Smooth muscle cell (in vitro differentiated cells): ENCODE results near the gene SELENON. TPM values are rescaled to one million over a fixed set of nuclear protein-coding genes. Genes with fewer than 3 reads are reported as not detected.

Source experiments
- DNase-seq: peaks from one replicate; lab custom pipeline; 2025; ENCODE audit not compliant: unreplicated experiment; lab: John Stamatoyannopoulos, UW
- H2AFZ ChIP-seq: fragments of 200-600 bp; sonication (generic); 2 replicates; pipeline ENCODE4 v1.6.0; 2016; ENCODE audit warnings: antibody characterized with exemption, low read depth, mild to moderate bottlenecking
- H3F3A ChIP-seq: fragments of 200-600 bp; sonication (generic); 2 replicates; pipeline ENCODE4 v1.6.0; 2017; ENCODE audit warnings: antibody characterized with exemption, low read depth
- H3K27ac ChIP-seq: fragments of 200-600 bp; sonication (generic); 2 replicates; pipeline ENCODE4 v1.5.1; 2016; ENCODE audit warnings: low read depth, mild to moderate bottlenecking
- H3K27me3 ChIP-seq: fragments of 200-600 bp; sonication (generic); 2 replicates; pipeline ENCODE4 v1.6.1; 2016; ENCODE audit warnings: low read depth, mild to moderate bottlenecking
- H3K36me3 ChIP-seq: fragments of 200-600 bp; sonication (generic); 2 replicates; pipeline ENCODE4 v1.5.1; 2016; ENCODE audit warnings: low read depth
- H3K4me1 ChIP-seq: fragments of 200-600 bp; sonication (generic); 2 replicates; pipeline ENCODE4 v1.5.1; 2016; ENCODE audit warnings: low read depth
- H3K4me2 ChIP-seq: fragments of 200-600 bp; sonication (generic); 2 replicates; pipeline ENCODE4 v1.6.0; 2016; ENCODE audit warnings: mild to moderate bottlenecking
- H3K4me3 ChIP-seq: fragments of 200-600 bp; sonication (generic); 2 replicates; pipeline ENCODE4 v1.5.1; 2016; ENCODE audit warnings: mild to moderate bottlenecking
- H3K79me2 ChIP-seq: fragments of 200-600 bp; sonication (generic); 2 replicates; pipeline ENCODE4 v1.6.0; 2016; ENCODE audit warnings: low read depth, mild to moderate bottlenecking
- H3K9ac ChIP-seq: fragments of 200-600 bp; sonication (generic); 2 replicates; pipeline ENCODE4 v1.6.0; 2016; ENCODE audit warnings: low read depth
- H3K9me3 ChIP-seq: fragments of 200-600 bp; sonication (generic); replicated peaks from 2 replicates; pipeline ENCODE4 v1.5.1; 2016; ENCODE audit warnings: low read depth
- H4K20me1 ChIP-seq: fragments of 200-600 bp; sonication (generic); 2 replicates; pipeline ENCODE4 v1.6.0; 2016; ENCODE audit warnings: low read depth
- CTCF ChIP-seq: fragments of 200-600 bp; sonication (generic); IDR thresholded peaks from 2 replicates; pipeline ENCODE4 v1.5.1; 2017; ENCODE audit warnings: borderline replicate concordance, mild to moderate bottlenecking, antibody characterized with exemption; ENCODE audit not compliant: insufficient read depth, poor library complexity, severe bottlenecking
- WGBS: methylation state at CpG from one replicate; pipeline ENCODE4 v1.1.7; 2016; ENCODE audit warnings: low lambda C conversion rate; 5-methylcytosine and 5-hydroxymethylcytosine counted together
- polyA plus RNA-seq: library from polyadenylated mRNA; unstranded; fragments of >200 nt; fragmentation: Nextera tagmentation; extraction: Ambion mirVana; gene quantifications from 2 replicates; pipeline ENCODE4 v1.2.1, GENCODE V29; 2016
- total RNA-seq: library from RNA; depleted of rRNA; stranded (reverse); fragments of >200 nt; gene quantifications from 2 replicates; pipeline ENCODE4 v1.2.3, GENCODE V29; 2014

Gene SELENON
- total and polyA plus RNA-seq, 2 experiments from 2014 or later: 32.6 to 62.9 TPM

- no peak for TF ChIP-seq CTCF
- 93% methylated on average over 2 of the region's 2 CpGs for WGBS
These were observed 54.6 kb downstream of the SELENON start for GRCh38 chr1:25854554-25854953.

DNA sequence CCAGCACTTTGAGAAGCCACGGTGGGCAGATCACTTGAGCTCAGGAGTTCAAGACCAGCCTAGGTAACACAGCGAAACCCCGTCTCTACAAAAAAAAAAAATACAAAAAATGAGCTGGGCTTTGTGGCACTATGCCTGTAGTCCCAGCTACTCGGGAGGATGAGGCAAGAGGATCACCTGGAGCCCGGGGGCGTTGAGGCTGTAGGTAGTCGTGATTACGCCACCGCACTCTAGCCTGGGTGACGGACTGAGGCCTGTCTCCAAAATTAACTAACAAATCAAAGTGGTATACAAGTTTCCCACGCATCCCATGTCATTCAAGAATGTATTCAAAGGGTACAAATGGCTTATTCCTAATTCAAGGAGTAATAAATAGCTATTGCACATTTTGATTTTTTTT, 56.9 kb downstream of the SELENON start:
- no peaks in the 10 kb centered on the region for H3K27me3 ChIP-seq
- H3K36me3 ChIP-seq: no peaks in the 10 kb centered on the region
- H2AFZ ChIP-seq: no peak overlapping the region
- no peak for TF ChIP-seq CTCF
- H3K9me3 ChIP-seq: no peaks in the 10 kb centered on the region
- H4K20me1 ChIP-seq: no peaks in the 10 kb centered on the region
- H3K79me2 ChIP-seq: no peaks in the 10 kb centered on the region
- H3K9ac ChIP-seq: no peak overlapping the region
- 87% methylated on average over 11 of the region's 11 CpGs for WGBS
- H3F3A ChIP-seq: peaks cover 9% of the 10 kb centered on the region
- no peak overlapping the region for H3K4me2 ChIP-seq
- H3K4me1 ChIP-seq: peaks cover 9% of the 10 kb centered on the region
- H3K4me3 ChIP-seq: no peak overlapping the region
- H3K27ac ChIP-seq: no peak overlapping the region
- DNase-seq: no peak

More at GRCh38 chr1:25854554-25854953, 54.6 kb downstream of the SELENON start:
- Histone ChIP-seq H3K9ac (no peak overlapping the region), H3K9me3 (no peaks in the 10 kb centered on the region), H3F3A (no peaks in the 10 kb centered on the region), H3K36me3 (no peaks in the 10 kb centered on the region), H3K4me3 (no peak overlapping the region), H3K4me1 (peaks cover 9% of the 10 kb centered on the region), H3K79me2 (no peaks in the 10 kb centered on the region), H4K20me1 (no peaks in the 10 kb centered on the region), H3K27me3 (no peaks in the 10 kb centered on the region), H3K27ac (no peak overlapping the region), H3K4me2 (no peak overlapping the region), H2AFZ (no peak overlapping the region)
- DNase-seq: no peak

DNA sequence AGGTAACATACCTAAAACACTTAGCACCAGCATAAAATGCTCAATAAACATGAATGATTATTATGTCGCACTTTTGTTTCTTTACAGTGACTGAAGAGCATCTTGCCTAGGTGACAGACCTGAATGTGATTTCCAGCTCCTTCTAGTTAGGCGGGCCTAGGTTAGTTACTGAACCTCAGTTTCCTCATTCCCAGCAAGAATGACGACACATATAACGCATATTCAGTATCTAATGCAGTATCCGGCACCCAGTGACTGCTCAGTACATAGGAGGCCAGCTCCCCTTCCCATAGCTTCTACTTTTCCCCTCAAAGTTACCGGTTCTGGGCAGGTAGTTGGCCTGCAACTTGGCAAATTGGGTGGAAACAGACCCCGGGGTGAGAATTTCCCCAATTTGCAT, 58.5 kb downstream of the SELENON start:
- WGBS: 36% methylated on average over 7 of the region's 7 CpGs
- H3F3A ChIP-seq: peaks cover 9% of the 10 kb centered on the region

More for the DNA sequence above, 58.5 kb downstream of the SELENON start:
- Histone ChIP-seq H3K4me1 (peaks cover 9% of the 10 kb centered on the region), H2AFZ (peak overlapping the region; percentile 87), H3K4me3 (peak overlapping the region; percentile 49), H3K9ac (no peak overlapping the region), H4K20me1 (no peaks in the 10 kb centered on the region), H3K79me2 (no peaks in the 10 kb centered on the region), H3K4me2 (peak overlapping the region; percentile 93), H3K27ac (no peak overlapping the region), H3K27me3 (no peaks in the 10 kb centered on the region), H3K36me3 (no peaks in the 10 kb centered on the region), H3K9me3 (no peaks in the 10 kb centered on the region)
- no peak for DNase-seq
- no peak for TF ChIP-seq CTCF
